SK-N-SH (cell line): ENCODE results near the gene DPEP1. TPM values are rescaled to one million over a fixed set of nuclear protein-coding genes. Genes with fewer than 3 reads are reported as not detected.

Experiments
- CTCF ChIA-PET: fragments of 300-600, 350-600 bp; formaldehyde crosslinking; extraction: SDS; loops from one replicate; lab custom pipeline; 2021; lab: Yijun Ruan, JAX
- POLR2A ChIA-PET: fragments of 350-600 bp; sonication (Branson Sonifier 250); formaldehyde crosslinking; extraction: SDS; loops from one replicate; lab custom pipeline; 2020; ENCODE audit warnings: antibody characterized with exemption, inconsistent platforms; lab: Yijun Ruan, JAX
- DNase-seq: peaks from one replicate; pipeline ENCODE4 v3.0.0; 2012
- H2AFZ ChIP-seq: fragments of 200-600 bp; sonication (generic); 2 replicates; pipeline ENCODE4 v1.8.1; 2016; ENCODE audit warnings: antibody characterized with exemption, mild to moderate bottlenecking, low read depth
- H3F3A ChIP-seq: fragments of 200-600 bp; sonication (generic); replicated peaks from 2 replicates; pipeline ENCODE3; 2016; ENCODE audit warnings: antibody characterized with exemption, mild to moderate bottlenecking; ENCODE audit not compliant: insufficient read depth
- H3K27ac ChIP-seq, 2 experiments: fragments of 200-500 bp in 1 of 2; fragments of 200-600 bp in 1 of 2; sonication (Bioruptor generic) in 1 of 2; sonication (generic), shearing (Covaris generic) in 1 of 2; 2 replicates each; pipeline versions ENCODE4 v1.5.1 to v1.6.1; 2014 to 2016; ENCODE audit warnings: low read depth in 2 of 2, inconsistent platforms in 1 of 2, low read length in 1 of 2, mild to moderate bottlenecking in 1 of 2, mixed read lengths in 1 of 2
- H3K27me3 ChIP-seq: fragments of 200-600 bp; sonication (generic), shearing (Covaris generic); 2 replicates; pipeline ENCODE4 v1.6.1; 2016; ENCODE audit warnings: mixed run types; ENCODE audit not compliant: insufficient read depth
- H3K36me3 ChIP-seq, 2 experiments: fragments of 200-500 bp in 1 of 2; fragments of 200-600 bp in 1 of 2; sonication (Bioruptor generic) in 1 of 2; sonication (generic) in 1 of 2; replicated peaks in 1 of 2; 2 replicates each; pipeline versions ENCODE3 to v1.5.1; 2014 to 2016; ENCODE audit warnings: low read length in 1 of 2, mild to moderate bottlenecking in 1 of 2; ENCODE audit not compliant: insufficient read depth in 2 of 2, control insufficient read depth in 1 of 2
- H3K4me1 ChIP-seq, 2 experiments: fragments of 200-500 bp in 1 of 2; fragments of 200-600 bp in 1 of 2; sonication (Bioruptor generic) in 1 of 2; sonication (generic), shearing (Covaris generic) in 1 of 2; 2 replicates each; pipeline versions ENCODE4 v1.5.1 to v1.6.1; 2014 to 2016; ENCODE audit warnings: low read depth in 1 of 2, low read length in 1 of 2, mixed run types in 1 of 2; ENCODE audit not compliant: insufficient read depth in 2 of 2, control insufficient read depth in 1 of 2
- H3K4me2 ChIP-seq: fragments of 200-600 bp; sonication (generic), shearing (Covaris generic); 2 replicates; pipeline ENCODE4 v1.6.1; 2017; ENCODE audit warnings: mixed run types
- H3K4me3 ChIP-seq, 2 experiments: fragments of 200-500 bp in 1 of 2; fragments of 200-600 bp in 1 of 2; sonication (Bioruptor generic) in 1 of 2; sonication (generic), shearing (Covaris generic) in 1 of 2; 2 replicates each; pipeline versions ENCODE4 v1.5.1 to v1.8.1; 2014 to 2016; ENCODE audit warnings: low read depth in 2 of 2, inconsistent platforms in 1 of 2, low read length in 1 of 2, mild to moderate bottlenecking in 1 of 2, mixed read lengths in 1 of 2, moderate library complexity in 1 of 2
- H3K79me2 ChIP-seq: fragments of 200-600 bp; sonication (generic); 2 replicates; pipeline ENCODE4 v1.8.1; 2017; ENCODE audit warnings: mild to moderate bottlenecking; ENCODE audit not compliant: insufficient read depth
- H3K9ac ChIP-seq: fragments of 200-600 bp; sonication (generic); 2 replicates; pipeline ENCODE4 v1.6.1; 2017; ENCODE audit warnings: mixed run types
- H3K9me2 ChIP-seq: fragments of 200-600 bp; sonication (generic); 2 replicates; pipeline ENCODE4 v1.6.1; 2017; ENCODE audit warnings: mixed run types
- H3K9me3 ChIP-seq: fragments of 200-600 bp; sonication (generic); 2 replicates; pipeline ENCODE4 v1.6.1; 2017; ENCODE audit warnings: mixed run types, mild to moderate bottlenecking, moderate library complexity
- H4K20me1 ChIP-seq: fragments of 200-600 bp; sonication (generic); 2 replicates; pipeline ENCODE4 v1.6.1; 2017; ENCODE audit warnings: mild to moderate bottlenecking, mixed run types; ENCODE audit not compliant: insufficient read depth
- CHD2 ChIP-seq: fragments of 150-350 bp; IDR thresholded peaks from 2 replicates; pipeline ENCODE4 v1.6.1; 2018; ENCODE audit warnings: low read length; ENCODE audit not compliant: partially characterized antibody
- ELF1 ChIP-seq: IDR thresholded peaks from 2 replicates; pipeline ENCODE4 v1.4.0; 2012
- EZH2phosphoT487 ChIP-seq: fragments of 200-600 bp; sonication (generic); IDR thresholded peaks from 2 replicates; pipeline ENCODE4 v1.6.1; 2017; ENCODE audit warnings: low read depth, mixed run types, mild to moderate bottlenecking, antibody characterized with exemption, moderate library complexity, borderline replicate concordance
- FOXM1 ChIP-seq: IDR thresholded peaks from 2 replicates; pipeline ENCODE4 v1.4.0; 2012; ENCODE audit warnings: low read depth, mild to moderate bottlenecking
- GABPA ChIP-seq: IDR thresholded peaks from 2 replicates; pipeline ENCODE4 v1.4.0; 2012; ENCODE audit warnings: low read depth, mild to moderate bottlenecking
- GATA2 ChIP-seq: sonication (generic); formaldehyde crosslinking; IDR thresholded peaks from 2 replicates; pipeline ENCODE4 v1.5.0; 2020; ENCODE audit warnings: mild to moderate bottlenecking, missing genetic modification reagents
- JUND ChIP-seq: IDR thresholded peaks from 2 replicates; pipeline ENCODE4 v1.4.0; 2012
- MEF2A ChIP-seq: IDR thresholded peaks from 2 replicates; pipeline ENCODE4 v1.4.0; 2012; ENCODE audit warnings: low read depth, borderline replicate concordance
- NFIC ChIP-seq: IDR thresholded peaks from 2 replicates; pipeline ENCODE4 v1.4.0; 2012; ENCODE audit warnings: borderline replicate concordance
- NRF1 ChIP-seq: IDR thresholded peaks from 2 replicates; pipeline ENCODE4 v1.6.1; 2012; ENCODE audit warnings: low read depth, mild to moderate bottlenecking, low read length
- POLR2AphosphoS5 ChIP-seq: IDR thresholded peaks from 2 replicates; pipeline ENCODE4 v1.6.1; 2012; ENCODE audit warnings: low read depth, low read length
- RAD21 ChIP-seq: IDR thresholded peaks from 2 replicates; pipeline ENCODE4 v1.6.1; 2012; ENCODE audit warnings: mild to moderate bottlenecking, low read length
- RCOR1 ChIP-seq: fragments of 150-350 bp; IDR thresholded peaks from 2 replicates; pipeline ENCODE4 v1.6.1; 2017; ENCODE audit warnings: antibody characterized with exemption, low read length
- REST ChIP-seq: IDR thresholded peaks from 2 replicates; pipeline ENCODE4 v1.6.1; 2012; ENCODE audit warnings: mild to moderate bottlenecking, low read depth, low read length, moderate library complexity
- TCF12 ChIP-seq: IDR thresholded peaks from 2 replicates; pipeline ENCODE4 v1.4.0; 2012
- TEAD4 ChIP-seq: IDR thresholded peaks from 2 replicates; pipeline ENCODE4 v1.4.0; 2012; ENCODE audit warnings: mild to moderate bottlenecking, borderline replicate concordance; ENCODE audit not compliant: insufficient read depth
- WGBS: methylation state at CpG from one replicate; pipeline ENCODE4 v1.1.6; 2017; ENCODE audit warnings: low lambda C conversion rate; 5-methylcytosine and 5-hydroxymethylcytosine counted together
- polyA plus RNA-seq, 3 experiments: library from polyadenylated mRNA; depleted of rRNA; stranded (reverse); fragments of >200 nt; gene quantifications; 2 replicates each; pipeline ENCODE4 v1.2.3, GENCODE V29; 2012
- TF ChIP-seq, protein P1 (sequence below): IDR thresholded peaks from 2 replicates; pipeline ENCODE4 v1.4.0; 2012; ENCODE audit warnings: low read depth, borderline replicate concordance
- TF ChIP-seq, protein P2 (sequence below): IDR thresholded peaks from 2 replicates; pipeline ENCODE4 v1.4.0; 2012; ENCODE audit warnings: low read depth

The DPEP1 gene
- polyA plus RNA-seq, 1 of the 3 experiments (the other 2 are of a cell fraction) = 0.05 TPM

DNA sequence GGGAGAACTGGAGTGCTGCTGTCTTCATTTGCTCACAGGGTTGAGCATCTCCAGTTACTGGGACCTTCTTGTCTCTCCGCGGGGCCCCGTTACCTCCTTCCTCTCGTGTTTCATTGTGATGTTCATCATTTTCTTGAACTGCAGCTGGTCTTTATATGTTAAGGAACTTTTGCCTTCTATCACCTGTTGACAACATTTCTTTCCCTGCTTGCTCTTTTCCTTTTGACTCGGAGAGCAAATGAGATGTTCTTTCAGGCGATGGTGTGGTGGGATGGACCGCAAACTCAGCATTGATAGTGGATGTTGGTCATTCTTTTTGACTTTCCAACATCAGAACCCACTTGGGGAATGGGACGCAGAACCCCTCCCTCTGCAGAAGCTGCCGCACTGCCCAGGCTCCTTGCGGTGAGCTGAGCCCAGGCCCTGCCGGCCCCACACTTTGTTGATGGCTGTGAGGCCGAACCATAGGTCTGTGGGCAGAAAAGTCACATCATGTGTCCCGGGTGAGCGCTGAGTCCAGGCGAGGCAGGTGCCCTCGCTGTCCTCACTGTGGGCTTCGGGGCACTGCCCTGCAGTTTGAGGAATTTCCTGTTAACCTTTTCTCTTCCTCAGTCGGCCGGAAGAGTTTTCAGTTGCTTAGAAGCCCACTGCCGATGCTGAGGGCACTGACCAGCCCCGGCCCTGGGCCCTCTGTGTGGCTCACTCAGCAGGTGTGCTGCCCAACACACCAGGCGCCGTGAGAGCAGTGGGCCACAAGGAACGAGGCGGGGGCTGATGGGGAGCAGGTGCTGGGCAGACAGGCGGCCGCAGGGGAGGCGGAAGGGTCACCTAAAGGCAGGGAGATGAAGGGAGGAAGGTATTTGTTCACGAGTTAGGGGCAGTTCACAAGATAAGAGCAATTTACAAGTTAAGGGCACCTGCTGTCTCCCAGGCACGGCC, 45.5 kb upstream of the DPEP1 start:
- 91% methylated on average over 26 of the region's 30 CpGs for WGBS

GRCh38 chr16:89569506-89570341, 43.7 kb upstream of the DPEP1 start:
- H3K9ac ChIP-seq = no peak overlapping the region
- WGBS = 79% methylated on average over 17 of the region's 23 CpGs

More for the DNA sequence above, 45.5 kb upstream of the DPEP1 start:
- ChIA-PET POLR2A (no interaction called here), CTCF (interaction anchor here (0.7 to 1.0 kb wide), 3 partner anchors 10 to 16 kb away, joined by 3 to 4 read pairs (median 3); no protein-coding TSS in a partner anchor)
- Histone ChIP-seq H2AFZ (no peak overlapping the region), H3K9me3 (no peaks in the 10 kb centered on the region), H3K4me2 (no peak overlapping the region), H3K4me1 (peaks cover 18 to 45% of the 10 kb centered on the region in 2 experiments; a peak in 2 of 4 replicates), H3K27me3 (no peaks in the 10 kb centered on the region), H3K9ac (no peak overlapping the region), H3K36me3 (peaks cover 10 to 14% of the 10 kb centered on the region in 2 experiments), H3K9me2 (no peaks in the 10 kb centered on the region), H3K27ac (no peak overlapping the region), H3F3A (peaks cover 36% of the 10 kb centered on the region), H4K20me1 (peaks cover 40% of the 10 kb centered on the region), H3K79me2 (peaks cover 9% of the 10 kb centered on the region), H3K4me3 (no peak overlapping the region)
- DNase-seq = no peak
- TF ChIP-seq TEAD4 = no peak
- TF ChIP-seq, protein P1, sequence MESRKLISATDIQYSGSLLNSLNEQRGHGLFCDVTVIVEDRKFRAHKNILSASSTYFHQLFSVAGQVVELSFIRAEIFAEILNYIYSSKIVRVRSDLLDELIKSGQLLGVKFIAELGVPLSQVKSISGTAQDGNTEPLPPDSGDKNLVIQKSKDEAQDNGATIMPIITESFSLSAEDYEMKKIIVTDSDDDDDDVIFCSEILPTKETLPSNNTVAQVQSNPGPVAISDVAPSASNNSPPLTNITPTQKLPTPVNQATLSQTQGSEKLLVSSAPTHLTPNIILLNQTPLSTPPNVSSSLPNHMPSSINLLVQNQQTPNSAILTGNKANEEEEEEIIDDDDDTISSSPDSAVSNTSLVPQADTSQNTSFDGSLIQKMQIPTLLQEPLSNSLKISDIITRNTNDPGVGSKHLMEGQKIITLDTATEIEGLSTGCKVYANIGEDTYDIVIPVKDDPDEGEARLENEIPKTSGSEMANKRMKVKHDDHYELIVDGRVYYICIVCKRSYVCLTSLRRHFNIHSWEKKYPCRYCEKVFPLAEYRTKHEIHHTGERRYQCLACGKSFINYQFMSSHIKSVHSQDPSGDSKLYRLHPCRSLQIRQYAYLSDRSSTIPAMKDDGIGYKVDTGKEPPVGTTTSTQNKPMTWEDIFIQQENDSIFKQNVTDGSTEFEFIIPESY = no peak
- no peak for TF ChIP-seq EZH2phosphoT487
- TF ChIP-seq ELF1 = no peak
- no peak for TF ChIP-seq RCOR1

More at GRCh38 chr16:89569506-89570341, 43.7 kb upstream of the DPEP1 start:
- Histone ChIP-seq H3K79me2 (no peaks in the 10 kb centered on the region), H3K9me3 (no peaks in the 10 kb centered on the region), H3K27ac (no peak overlapping the region), H3F3A (peaks cover 18% of the 10 kb centered on the region), H3K36me3 (no peaks in the 10 kb centered on the region), H4K20me1 (peaks cover 22% of the 10 kb centered on the region), H3K27me3 (no peaks in the 10 kb centered on the region), H3K4me1 (peaks cover under 1 to 31% of the 10 kb centered on the region in 2 experiments; a peak in 1 of 4 replicates), H3K4me3 (no peak overlapping the region), H3K9me2 (no peaks in the 10 kb centered on the region), H3K4me2 (no peak overlapping the region), H2AFZ (no peak overlapping the region)
- no peak for DNase-seq
- CTCF ChIA-PET = interaction anchor here (1.0 kb wide), 1 partner anchor 46 kb away, joined by 3 read pairs; no protein-coding TSS in a partner anchor
- POLR2A ChIA-PET = no interaction called here
- TF ChIP-seq NFIC (no peak), GABPA (no peak), TEAD4 (no peak), GATA2 (CRISPR knock-in tag) (no peak), JUND (no peak), REST (no peak), FOXM1 (no peak), MEF2A (no peak), RCOR1 (no peak), RAD21 (no peak), EZH2phosphoT487 (no peak), NRF1 (no peak), CHD2 (no peak), TCF12 (no peak), POLR2AphosphoS5 (no peak)
- TF ChIP-seq, protein P2, sequence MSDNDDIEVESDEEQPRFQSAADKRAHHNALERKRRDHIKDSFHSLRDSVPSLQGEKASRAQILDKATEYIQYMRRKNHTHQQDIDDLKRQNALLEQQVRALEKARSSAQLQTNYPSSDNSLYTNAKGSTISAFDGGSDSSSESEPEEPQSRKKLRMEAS = no peak
